GM12873 (cell line): Measurements from ENCODE around the gene IQCE.

ENCODE experiments used
- CTCF ChIP-seq: IDR thresholded peaks from 2 replicates; pipeline ENCODE4 v1.5.1; 2012; ENCODE audit warnings: low read depth, mild to moderate bottlenecking, moderate library complexity, low read length, control low read depth; ENCODE audit not compliant: insufficient read depth; ENCODE audit errors: missing control alignments

IQCE gene

GRCh38 chr7:2512713-2513112 lies 46.1 kb upstream of the IQCE start:
- TF ChIP-seq CTCF: no peak

GRCh38 chr7:2513702-2514101 lies 45.1 kb upstream of the IQCE start:
- no peak for TF ChIP-seq CTCF

- no peak for TF ChIP-seq CTCF
Observed at GRCh38 chr7:2514473-2515423, 44.0 kb upstream of the IQCE start.

- no peak for TF ChIP-seq CTCF
Observed at GRCh38 chr7:2515424-2516193, 43.2 kb upstream of the IQCE start.

- no peak for TF ChIP-seq CTCF
Observed at GRCh38 chr7:2516194-2516555, 42.6 kb upstream of the IQCE start.

GRCh38 chr7:2517026-2517425 lies 41.8 kb upstream of the IQCE start:
- TF ChIP-seq CTCF: no peak

GRCh38 chr7:2517678-2518507 lies 40.9 kb upstream of the IQCE start:
- no peak for TF ChIP-seq CTCF
